Brain microvascular endothelial cell (primary cell): ENCODE measurements around the gene THEM4.
A peak's percentile ranks its signal among the peaks of the same experiment; 100 is the strongest.

Experiments used
- DNase-seq: peaks from one replicate; pipeline ENCODE4 v3.0.0-alpha.2; 2020
- H3K27ac ChIP-seq: fragments of 250-450 bp; sonication (Bioruptor Pico); 2 replicates; pipeline ENCODE4 v1.5.1; 2020; ENCODE audit warnings: mild to moderate bottlenecking, moderate library complexity
- H3K27me3 ChIP-seq: fragments of 250-450 bp; sonication (Bioruptor Pico); replicated peaks from 2 replicates; pipeline ENCODE4 v1.5.1; 2020; ENCODE audit warnings: mild to moderate bottlenecking
- H3K36me3 ChIP-seq: fragments of 250-450 bp; sonication (Bioruptor Pico); replicated peaks from 2 replicates; pipeline ENCODE4 v1.5.1; 2020; ENCODE audit warnings: mild to moderate bottlenecking
- H3K4me3 ChIP-seq: 2 replicates; pipeline ENCODE4 v1.5.1; 2011; ENCODE audit warnings: low read depth, mild to moderate bottlenecking, control low read depth, low read length, moderate library complexity
- in situ Hi-C: cut with HindIII; loops from 2 replicates; pipeline ENCODE4 v1.10.0; 2017; ENCODE audit warnings: low sequenced_read_pairs, low pct_ligation_motif_present
- TF ChIP-seq, protein P1 (sequence below): IDR thresholded peaks from 2 replicates; pipeline ENCODE4 v1.5.1; 2011; ENCODE audit warnings: low read depth, mild to moderate bottlenecking, moderate library complexity, low read length, control low read depth, inconsistent platforms; ENCODE audit errors: missing control alignments

THEM4 gene

GRCh38 chr1:151949371-151950193 is 40.3 kb upstream of the THEM4 start:
- in situ Hi-C loops, result no loop called here
- H3K36me3 ChIP-seq, result no peaks in the 10 kb centered on the region
- TF ChIP-seq, protein P1, sequence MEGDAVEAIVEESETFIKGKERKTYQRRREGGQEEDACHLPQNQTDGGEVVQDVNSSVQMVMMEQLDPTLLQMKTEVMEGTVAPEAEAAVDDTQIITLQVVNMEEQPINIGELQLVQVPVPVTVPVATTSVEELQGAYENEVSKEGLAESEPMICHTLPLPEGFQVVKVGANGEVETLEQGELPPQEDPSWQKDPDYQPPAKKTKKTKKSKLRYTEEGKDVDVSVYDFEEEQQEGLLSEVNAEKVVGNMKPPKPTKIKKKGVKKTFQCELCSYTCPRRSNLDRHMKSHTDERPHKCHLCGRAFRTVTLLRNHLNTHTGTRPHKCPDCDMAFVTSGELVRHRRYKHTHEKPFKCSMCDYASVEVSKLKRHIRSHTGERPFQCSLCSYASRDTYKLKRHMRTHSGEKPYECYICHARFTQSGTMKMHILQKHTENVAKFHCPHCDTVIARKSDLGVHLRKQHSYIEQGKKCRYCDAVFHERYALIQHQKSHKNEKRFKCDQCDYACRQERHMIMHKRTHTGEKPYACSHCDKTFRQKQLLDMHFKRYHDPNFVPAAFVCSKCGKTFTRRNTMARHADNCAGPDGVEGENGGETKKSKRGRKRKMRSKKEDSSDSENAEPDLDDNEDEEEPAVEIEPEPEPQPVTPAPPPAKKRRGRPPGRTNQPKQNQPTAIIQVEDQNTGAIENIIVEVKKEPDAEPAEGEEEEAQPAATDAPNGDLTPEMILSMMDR, result no peak

DNA sequence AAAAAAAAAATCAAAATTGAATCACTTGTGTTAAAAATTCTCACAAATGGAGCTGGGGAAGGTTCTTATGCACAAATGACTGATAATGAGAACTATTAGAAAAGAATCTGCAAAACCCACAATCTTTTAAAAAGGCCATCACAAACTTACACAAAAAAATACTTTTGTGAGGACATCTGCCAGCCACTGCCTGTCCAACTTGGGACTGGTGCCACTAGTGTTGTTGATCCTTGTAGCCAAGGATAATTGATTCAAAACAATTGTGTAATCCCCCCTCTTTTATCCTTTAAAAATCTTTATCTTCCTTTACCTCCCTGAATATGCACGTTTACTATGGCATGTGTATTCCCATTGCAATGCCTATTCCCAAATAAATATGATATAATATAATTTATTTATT is 39.2 kb upstream of the THEM4 start:
- Histone ChIP-seq H3K27ac (no peak overlapping the region), H3K4me3 (no peak overlapping the region), H3K27me3 (no peaks in the 10 kb centered on the region), H3K36me3 (no peaks in the 10 kb centered on the region)
- in situ Hi-C loops, result no loop called here
- TF ChIP-seq, protein P1, result no peak
- DNase-seq, result no peak

More at GRCh38 chr1:151949371-151950193, 40.3 kb upstream of the THEM4 start:
- H3K27me3 ChIP-seq, result no peaks in the 10 kb centered on the region
- H3K4me3 ChIP-seq, result no peak overlapping the region
- DNase-seq, result no peak
- H3K27ac ChIP-seq, result no peak overlapping the region

GRCh38 chr1:151947140-151947539 is 37.8 kb upstream of the THEM4 start:
- H3K27me3 ChIP-seq, result no peaks in the 10 kb centered on the region
- no peak overlapping the region for H3K4me3 ChIP-seq
- in situ Hi-C loops, result no loop called here
- no peaks in the 10 kb centered on the region for H3K36me3 ChIP-seq
- TF ChIP-seq, protein P1, result no peak
- H3K27ac ChIP-seq, result no peak overlapping the region
- DNase-seq, result no peak

DNA sequence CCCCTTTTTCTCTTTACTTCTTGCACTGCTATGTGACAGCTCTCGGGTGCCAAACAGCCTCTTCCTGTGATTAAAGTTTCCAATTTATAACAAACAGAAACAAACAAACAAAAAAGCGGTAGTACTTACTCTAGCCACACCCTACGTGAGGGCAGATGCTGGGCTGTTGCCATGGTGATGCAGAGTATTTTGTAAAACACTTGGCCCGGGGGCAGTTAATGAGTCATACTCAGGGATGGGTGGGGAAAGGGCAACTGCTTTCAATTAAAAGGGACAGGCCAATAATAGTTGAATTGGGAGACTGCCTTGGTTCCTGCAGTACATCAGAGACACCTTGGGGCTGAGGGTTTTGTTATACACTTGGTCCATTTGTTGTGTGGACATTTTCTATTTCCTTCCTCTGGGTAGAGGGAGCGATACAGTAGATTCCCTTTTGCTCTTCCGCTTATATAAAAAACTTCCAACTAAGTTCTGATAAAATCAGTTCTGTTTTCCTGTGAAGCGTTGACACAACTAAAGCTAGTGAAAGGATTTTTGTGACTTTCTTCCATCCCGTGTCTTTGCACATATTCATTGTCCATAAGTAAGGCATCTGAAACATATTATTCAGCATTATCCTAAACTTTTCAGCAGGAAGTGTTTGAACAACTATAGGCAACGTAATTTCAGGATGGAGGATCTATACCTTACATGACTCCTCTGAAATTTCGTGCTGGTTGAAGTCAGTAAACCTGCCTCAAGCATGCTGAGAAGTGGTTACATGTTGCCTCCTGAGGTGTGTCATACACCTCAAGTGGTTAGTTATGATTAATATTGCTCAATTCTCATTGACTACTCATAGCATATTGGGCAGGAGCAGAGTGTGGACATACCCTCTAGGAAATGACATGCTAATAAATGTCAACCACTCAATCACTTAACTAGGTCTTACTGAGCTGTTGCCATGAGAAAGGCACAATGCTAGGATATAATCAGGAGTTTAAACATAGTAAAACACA is 36.7 kb upstream of the THEM4 start:
- H3K27ac ChIP-seq, result peak overlapping the region; percentile 30
- no peak overlapping the region for H3K4me3 ChIP-seq
- TF ChIP-seq, protein P1, result no peak
- H3K27me3 ChIP-seq, result no peaks in the 10 kb centered on the region
- no peaks in the 10 kb centered on the region for H3K36me3 ChIP-seq
- DNase-seq, result peak; percentile 95
- in situ Hi-C loops, result no loop called here

- DNase-seq, result no peak
- H3K27ac ChIP-seq, result peak overlapping the region; percentile 30
- in situ Hi-C loops, result no loop called here
- TF ChIP-seq, protein P1, result peak; percentile 5
- H3K36me3 ChIP-seq, result no peaks in the 10 kb centered on the region
- no peaks in the 10 kb centered on the region for H3K27me3 ChIP-seq
- no peak overlapping the region for H3K4me3 ChIP-seq
These were observed 35.7 kb upstream of the THEM4 start for GRCh38 chr1:151944857-151945575.
